ENCODE data around the gene SCAPER. TPM values are rescaled to one million over a fixed set of nuclear protein-coding genes. Genes with fewer than 3 reads are reported as not detected.

SCAPER gene
- total RNA-seq, 1 experiment from 2014 or later: 15.3 TPM

DNA sequence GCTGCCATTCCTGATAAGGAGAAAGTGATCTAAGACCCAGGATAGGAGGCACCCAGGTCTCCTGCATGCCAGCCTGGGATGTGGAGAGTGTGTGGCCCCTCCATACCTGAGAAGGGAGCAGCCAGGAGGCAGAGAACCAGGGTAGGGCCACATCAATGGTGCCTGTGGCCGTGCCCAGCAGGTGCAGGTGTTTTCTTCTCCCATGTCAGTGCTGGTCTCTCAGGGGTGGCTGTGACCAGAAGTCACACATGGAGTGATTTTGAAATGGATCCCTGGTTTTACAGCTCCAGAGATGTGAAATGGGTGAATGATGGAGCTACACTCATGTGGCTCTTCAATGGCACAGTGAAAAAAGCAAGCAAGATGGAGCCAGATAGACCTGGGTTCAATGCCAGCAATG lies 571.8 kb downstream of the SCAPER start:
- intact Hi-C loops (cut with micrococcal nuclease; ENCODE audit: unreplicated experiment): loop anchor here (5.0 kb wide), 1 partner anchor 96 kb away; no protein-coding TSS in a partner anchor
- ChIA-PET CTCF (no interaction called here), POLR2A (no interaction called here)
- in situ Hi-C loops (cut with HindIII; ENCODE audit: low pct_unique_long_range_greater_than_20kb, low sequenced_read_pairs): no loop called here
- BruUV-seq (replicated peaks): no TSS peak
- H3K4me3 ChIP-seq (ENCODE audit: low read depth in 2 of 2, low read length in 2 of 2): no peak overlapping the region
- peaks cover 3% of the 10 kb centered on the region; the same call in 1 of the 2 replicates for H3K36me3 ChIP-seq (ENCODE audit: control insufficient read depth, insufficient read depth, low read length)
- no peaks in the 10 kb centered on the region for H3K4me1 ChIP-seq (ENCODE audit: control insufficient read depth, insufficient read depth, low read length)
- no peak for TF ChIP-seq POLR2AphosphoS5 (IDR thresholded peaks at IDR 0.05; ENCODE audit: low read depth, low read length)
- no peak for TF ChIP-seq TCF7L2 (IDR thresholded peaks at IDR 0.05; ENCODE audit: low read depth, low read length)
- DNase-seq (ENCODE audit: low read depth, low spot score): no peak
- ATAC-seq: no peak
- H3K27ac ChIP-seq (ENCODE audit: low read length): no peak overlapping the region
- H3K27me3 ChIP-seq (ENCODE audit: control insufficient read depth, insufficient read depth, low read length): no peaks in the 10 kb centered on the region
- no peaks in the 10 kb centered on the region for H3K9me3 ChIP-seq (ENCODE audit: control insufficient read depth, insufficient read depth, low read depth, low read length)

DNA sequence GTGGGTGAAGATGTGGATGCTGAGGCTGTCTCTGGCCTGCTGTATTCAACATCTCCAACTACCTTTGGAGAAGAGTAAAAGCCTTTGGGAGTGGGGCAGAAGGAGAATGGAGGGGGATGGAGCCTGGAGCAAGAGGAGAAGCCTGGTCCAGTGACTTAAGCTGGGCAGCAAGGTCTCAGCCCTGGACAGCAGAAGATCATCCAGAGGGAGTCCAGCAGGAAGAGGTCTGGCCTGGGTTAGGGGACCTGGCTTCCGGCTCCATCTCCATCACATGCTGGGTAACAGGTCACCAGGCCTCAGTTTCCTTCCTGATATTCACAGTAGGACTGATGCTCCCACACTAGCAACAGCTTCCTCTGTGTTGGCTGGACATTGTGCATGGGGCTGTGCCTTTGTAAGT lies 572.3 kb downstream of the SCAPER start:
- Histone ChIP-seq H3K9me3 (ENCODE audit: control insufficient read depth, insufficient read depth, low read depth, low read length) (no peaks in the 10 kb centered on the region), H3K27me3 (ENCODE audit: control insufficient read depth, insufficient read depth, low read length) (no peaks in the 10 kb centered on the region), H3K4me1 (ENCODE audit: control insufficient read depth, insufficient read depth, low read length) (no peaks in the 10 kb centered on the region), H3K27ac (ENCODE audit: low read length) (no peak overlapping the region), H3K36me3 (ENCODE audit: control insufficient read depth, insufficient read depth, low read length) (peaks cover 3% of the 10 kb centered on the region; the same call in 1 of the 2 replicates), H3K4me3 (ENCODE audit: low read depth in 2 of 2, low read length in 2 of 2) (no peak overlapping the region)
- intact Hi-C loops (cut with micrococcal nuclease; ENCODE audit: unreplicated experiment) (loop anchor here (5.0 kb wide), 1 partner anchor 95 kb away; no protein-coding TSS in a partner anchor), in situ Hi-C loops (cut with HindIII; ENCODE audit: low pct_unique_long_range_greater_than_20kb, low sequenced_read_pairs) (no loop called here)
- TF ChIP-seq, protein P1, sequence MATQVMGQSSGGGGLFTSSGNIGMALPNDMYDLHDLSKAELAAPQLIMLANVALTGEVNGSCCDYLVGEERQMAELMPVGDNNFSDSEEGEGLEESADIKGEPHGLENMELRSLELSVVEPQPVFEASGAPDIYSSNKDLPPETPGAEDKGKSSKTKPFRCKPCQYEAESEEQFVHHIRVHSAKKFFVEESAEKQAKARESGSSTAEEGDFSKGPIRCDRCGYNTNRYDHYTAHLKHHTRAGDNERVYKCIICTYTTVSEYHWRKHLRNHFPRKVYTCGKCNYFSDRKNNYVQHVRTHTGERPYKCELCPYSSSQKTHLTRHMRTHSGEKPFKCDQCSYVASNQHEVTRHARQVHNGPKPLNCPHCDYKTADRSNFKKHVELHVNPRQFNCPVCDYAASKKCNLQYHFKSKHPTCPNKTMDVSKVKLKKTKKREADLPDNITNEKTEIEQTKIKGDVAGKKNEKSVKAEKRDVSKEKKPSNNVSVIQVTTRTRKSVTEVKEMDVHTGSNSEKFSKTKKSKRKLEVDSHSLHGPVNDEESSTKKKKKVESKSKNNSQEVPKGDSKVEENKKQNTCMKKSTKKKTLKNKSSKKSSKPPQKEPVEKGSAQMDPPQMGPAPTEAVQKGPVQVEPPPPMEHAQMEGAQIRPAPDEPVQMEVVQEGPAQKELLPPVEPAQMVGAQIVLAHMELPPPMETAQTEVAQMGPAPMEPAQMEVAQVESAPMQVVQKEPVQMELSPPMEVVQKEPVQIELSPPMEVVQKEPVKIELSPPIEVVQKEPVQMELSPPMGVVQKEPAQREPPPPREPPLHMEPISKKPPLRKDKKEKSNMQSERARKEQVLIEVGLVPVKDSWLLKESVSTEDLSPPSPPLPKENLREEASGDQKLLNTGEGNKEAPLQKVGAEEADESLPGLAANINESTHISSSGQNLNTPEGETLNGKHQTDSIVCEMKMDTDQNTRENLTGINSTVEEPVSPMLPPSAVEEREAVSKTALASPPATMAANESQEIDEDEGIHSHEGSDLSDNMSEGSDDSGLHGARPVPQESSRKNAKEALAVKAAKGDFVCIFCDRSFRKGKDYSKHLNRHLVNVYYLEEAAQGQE (IDR thresholded peaks at IDR 0.05; ENCODE audit: insufficient read depth in 1 of 2, low read depth in 2 of 2, low read length in 1 of 2): no peak
- BruUV-seq (replicated peaks): no TSS peak
- DNase-seq (ENCODE audit: low read depth, low spot score) (no peak), ATAC-seq (no peak)
- POLR2A ChIA-PET: no interaction called here
- CTCF ChIA-PET: no interaction called here

DNA sequence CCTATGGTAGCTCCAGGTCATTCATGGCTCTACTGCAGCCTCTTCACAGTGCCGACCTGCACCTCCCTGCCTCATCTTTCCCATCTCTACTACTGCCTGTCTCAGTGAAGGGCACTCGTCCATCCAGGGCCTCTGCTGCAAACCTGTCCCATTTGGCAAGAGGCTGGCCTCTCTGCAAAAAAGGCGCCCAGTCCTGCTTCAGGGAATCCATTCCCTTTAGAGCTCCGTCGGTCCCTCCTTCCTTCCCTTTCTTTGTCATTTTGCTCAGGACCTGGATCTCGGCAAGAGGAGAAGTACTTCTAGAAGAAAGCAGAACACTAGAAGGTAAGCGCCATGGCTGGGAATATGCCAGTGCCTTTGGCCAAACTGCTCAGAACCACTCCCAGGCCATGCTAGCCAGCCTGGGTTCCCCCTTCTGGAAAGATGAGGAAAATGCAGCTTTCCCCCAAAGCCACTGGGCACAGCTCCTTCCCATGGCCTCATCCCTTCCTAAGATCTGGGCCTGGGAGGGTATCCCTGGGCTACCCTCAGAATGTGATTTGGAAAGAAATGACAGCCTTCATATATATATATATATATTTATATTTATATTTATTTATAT lies 575.0 kb downstream of the SCAPER start:
- in situ Hi-C loops (cut with HindIII; ENCODE audit: low pct_unique_long_range_greater_than_20kb, low sequenced_read_pairs): no loop called here
- H3K27ac ChIP-seq (ENCODE audit: low read length): no peak overlapping the region
- H3K4me3 ChIP-seq (ENCODE audit: low read depth in 2 of 2, low read length in 2 of 2): no peak overlapping the region
- ATAC-seq: peak; percentile 85
- intact Hi-C loops (cut with micrococcal nuclease; ENCODE audit: unreplicated experiment): loop anchor here (2.0 to 5.0 kb wide), 2 partner anchors 93 to 139 kb away; no protein-coding TSS in a partner anchor
- no peaks in the 10 kb centered on the region for H3K4me1 ChIP-seq (ENCODE audit: control insufficient read depth, insufficient read depth, low read length)
- no peak for DNase-seq (ENCODE audit: low read depth, low spot score)
- no peaks in the 10 kb centered on the region for H3K27me3 ChIP-seq (ENCODE audit: control insufficient read depth, insufficient read depth, low read length)
- CTCF ChIA-PET: interaction anchor here (0.8 to 1.4 kb wide), 4 partner anchors 10 to 244 kb away, joined by 3 to 7 read pairs (median 4); no protein-coding TSS in a partner anchor
- no peaks in the 10 kb centered on the region for H3K36me3 ChIP-seq (ENCODE audit: control insufficient read depth, insufficient read depth, low read length)
- POLR2A ChIA-PET: interaction anchor here (0.7 kb wide), 1 partner anchor 189 kb away, joined by 4 read pairs; no protein-coding TSS in a partner anchor
- no peak for TF ChIP-seq POLR2AphosphoS5 (IDR thresholded peaks at IDR 0.05; ENCODE audit: low read depth, low read length)
- TF ChIP-seq, protein P2, sequence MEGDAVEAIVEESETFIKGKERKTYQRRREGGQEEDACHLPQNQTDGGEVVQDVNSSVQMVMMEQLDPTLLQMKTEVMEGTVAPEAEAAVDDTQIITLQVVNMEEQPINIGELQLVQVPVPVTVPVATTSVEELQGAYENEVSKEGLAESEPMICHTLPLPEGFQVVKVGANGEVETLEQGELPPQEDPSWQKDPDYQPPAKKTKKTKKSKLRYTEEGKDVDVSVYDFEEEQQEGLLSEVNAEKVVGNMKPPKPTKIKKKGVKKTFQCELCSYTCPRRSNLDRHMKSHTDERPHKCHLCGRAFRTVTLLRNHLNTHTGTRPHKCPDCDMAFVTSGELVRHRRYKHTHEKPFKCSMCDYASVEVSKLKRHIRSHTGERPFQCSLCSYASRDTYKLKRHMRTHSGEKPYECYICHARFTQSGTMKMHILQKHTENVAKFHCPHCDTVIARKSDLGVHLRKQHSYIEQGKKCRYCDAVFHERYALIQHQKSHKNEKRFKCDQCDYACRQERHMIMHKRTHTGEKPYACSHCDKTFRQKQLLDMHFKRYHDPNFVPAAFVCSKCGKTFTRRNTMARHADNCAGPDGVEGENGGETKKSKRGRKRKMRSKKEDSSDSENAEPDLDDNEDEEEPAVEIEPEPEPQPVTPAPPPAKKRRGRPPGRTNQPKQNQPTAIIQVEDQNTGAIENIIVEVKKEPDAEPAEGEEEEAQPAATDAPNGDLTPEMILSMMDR (IDR thresholded peaks at IDR 0.05): peak; percentile 67
- no TSS peak for BruUV-seq (replicated peaks)
- no peaks in the 10 kb centered on the region for H3K9me3 ChIP-seq (ENCODE audit: control insufficient read depth, insufficient read depth, low read depth, low read length)
